GM21367 (cell line): ENCODE results near the gene FARSA.
"Not testable (repeated sequence)": the region's sequence is repeated elsewhere in the genome, so short reads cannot be mapped to it uniquely, and the experiment has no call there.

Source experiments
- ATAC-seq: cut with Tn5 transposase; IDR thresholded peaks from one replicate; pipeline ENCODE4 v1.9.1; 2021; ENCODE audit not compliant: unreplicated experiment

FARSA gene

GRCh38 chr19:12937927-12938778 is 4.6 kb upstream of the FARSA start, which contains the start of gene CALR:
Gene CALR (plus strand): TSS chr19:12938609. CDS start chr19:12938680, 71 bp downstream.
- ATAC-seq, result peak; percentile 60

- no peak for ATAC-seq
Measured at GRCh38 chr19:12937093-12937926, 3.8 kb upstream of the FARSA start.

GRCh38 chr19:12936582-12936981 is 3.1 kb upstream of the FARSA start:
- ATAC-seq, result no peak

GRCh38 chr19:12935071-12935470 is 1.6 kb upstream of the FARSA start:
- ATAC-seq, result no peak

GRCh38 chr19:12932392-12933286 is 872 bp downstream of the FARSA start:
- ATAC-seq, result no peak

GRCh38 chr19:12930002-12930645 is 3.4 kb downstream of the FARSA start:
- no peak for ATAC-seq

- ATAC-seq, result no peak
Measured at GRCh38 chr19:12924621-12925310, 8.7 kb downstream of the FARSA start.

- ATAC-seq, result no peak
Measured at GRCh38 chr19:12922959-12923358, 10.6 kb downstream of the FARSA start.

GRCh38 chr19:12921047-12921446 is 12.5 kb downstream of the FARSA start:
- no peak for ATAC-seq

GRCh38 chr19:12918253-12918652 is 15.3 kb downstream of the FARSA start:
- no peak for ATAC-seq

GRCh38 chr19:12915860-12916259 is 17.7 kb downstream of the FARSA start:
- not testable (repeated sequence) for ATAC-seq

GRCh38 chr19:12913851-12914690 is 19.4 kb downstream of the FARSA start:
- ATAC-seq, result no peak

- no peak for ATAC-seq
Measured at GRCh38 chr19:12913011-12913561, 20.4 kb downstream of the FARSA start.

GRCh38 chr19:12912571-12912970 is 20.9 kb downstream of the FARSA start:
- ATAC-seq, result no peak

- ATAC-seq, result no peak
Measured at GRCh38 chr19:12907166-12907565, 26.3 kb downstream of the FARSA start.

- ATAC-seq, result peak; percentile 54
Measured at GRCh38 chr19:12899891-12900518, 33.5 kb downstream of the FARSA start.

GRCh38 chr19:12896460-12896859 is 37.1 kb downstream of the FARSA start:
- ATAC-seq, result no peak

GRCh38 chr19:12893582-12893981 is 39.9 kb downstream of the FARSA start:
- ATAC-seq, result no peak
